DND-41 (cell line): ENCODE measurements around the gene PES1.
A peak's percentile ranks its signal among the peaks of the same experiment; 100 is the strongest.
"Not testable (repeated sequence)": the region's sequence is repeated elsewhere in the genome, so short reads cannot be mapped to it uniquely, and the experiment has no call there.

ENCODE experiments used
- ATAC-seq: fragments of 200-7000 bp; cut with Tn5 transposase; 3 replicates; pipeline ENCODE4 v1.9.1; 2021; ENCODE audit warnings: low read depth; ENCODE audit not compliant: insufficient read depth
- DNase-seq: peaks from one replicate; pipeline ENCODE4 v3.0.0-alpha.2; 2020
- H2AFZ ChIP-seq: 2 replicates; pipeline ENCODE4 v1.6.0; 2012; ENCODE audit warnings: low read depth, low read length
- H3K27ac ChIP-seq: 2 replicates; pipeline ENCODE4 v1.5.1; 2012; ENCODE audit warnings: low read length, inconsistent platforms
- H3K27me3 ChIP-seq: fragments of 200-600 bp; sonication (generic); 2 replicates; pipeline ENCODE4 v1.6.0; 2012; ENCODE audit warnings: low read length, mild to moderate bottlenecking, inconsistent platforms; ENCODE audit not compliant: insufficient read depth, poor library complexity
- H3K36me3 ChIP-seq: 2 replicates; pipeline ENCODE4 v1.5.1; 2012; ENCODE audit warnings: low read length, inconsistent platforms; ENCODE audit not compliant: insufficient read depth
- H3K4me1 ChIP-seq: 2 replicates; pipeline ENCODE4 v1.5.1; 2012; ENCODE audit warnings: mild to moderate bottlenecking, low read length; ENCODE audit not compliant: insufficient read depth
- H3K4me2 ChIP-seq: 2 replicates; pipeline ENCODE4 v1.6.0; 2012; ENCODE audit warnings: mild to moderate bottlenecking, moderate library complexity, low read length, inconsistent platforms; ENCODE audit not compliant: insufficient read depth
- H3K4me3 ChIP-seq, 2 experiments: fragments of 200-600 bp in 1 of 2; shearing (Covaris generic) in 1 of 2; 2 replicates each; pipeline ENCODE4 v1.5.1; 2012 to 2016; ENCODE audit warnings: inconsistent platforms in 2 of 2, low read length in 2 of 2, mild to moderate bottlenecking in 2 of 2, low read depth in 1 of 2, moderate library complexity in 1 of 2
- H3K79me2 ChIP-seq: 2 replicates; pipeline ENCODE4 v1.6.0; 2012; ENCODE audit warnings: low read length, inconsistent platforms; ENCODE audit not compliant: insufficient read depth
- H3K9ac ChIP-seq: 2 replicates; pipeline ENCODE4 v1.6.0; 2012; ENCODE audit warnings: low read depth, mild to moderate bottlenecking, inconsistent platforms, low read length, moderate library complexity
- H3K9me3 ChIP-seq: 2 replicates; pipeline ENCODE4 v1.5.1; 2012; ENCODE audit warnings: low read length, moderate library complexity, mild to moderate bottlenecking, inconsistent platforms; ENCODE audit not compliant: insufficient read depth, severe bottlenecking
- H4K20me1 ChIP-seq: 2 replicates; pipeline ENCODE4 v1.6.0; 2012; ENCODE audit warnings: low read length; ENCODE audit not compliant: insufficient read depth
- CTCF ChIP-seq: IDR thresholded peaks from 2 replicates; pipeline ENCODE4 v1.5.1; 2012; ENCODE audit warnings: borderline replicate concordance, low read length, moderate library complexity, mild to moderate bottlenecking; ENCODE audit not compliant: poor library complexity, severe bottlenecking; ENCODE audit errors: extremely low read depth
- EZH2 ChIP-seq: IDR thresholded peaks from 3 replicates; pipeline ENCODE4 v1.6.1; 2012; ENCODE audit warnings: borderline replicate concordance, low read depth, mild to moderate bottlenecking, moderate library complexity, low read length, inconsistent platforms; ENCODE audit not compliant: severe bottlenecking

Gene PES1

DNA sequence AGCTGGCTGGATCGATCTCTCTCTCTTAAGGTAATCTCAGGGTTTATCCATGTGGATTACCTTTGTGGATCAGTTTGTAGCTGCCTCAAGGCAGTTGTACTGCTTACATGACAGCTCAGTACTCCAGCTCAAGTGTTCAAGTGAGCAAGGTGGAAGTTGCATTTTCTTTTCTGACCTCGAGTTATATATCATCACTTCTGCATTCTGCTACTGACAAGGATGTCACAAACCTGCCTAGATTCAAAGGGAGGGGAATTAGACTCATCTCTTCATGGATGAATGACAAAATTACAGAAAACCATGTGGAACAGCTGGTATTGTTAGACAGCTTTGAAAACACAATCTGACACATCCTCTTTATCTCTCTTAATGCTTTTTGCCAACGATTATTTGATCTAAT lies 9.2 kb upstream of the PES1 start:
- Histone ChIP-seq H3K9ac (no peak overlapping the region), H3K79me2 (no peaks in the 10 kb centered on the region), H3K27ac (no peak overlapping the region), H3K4me3 (no peak overlapping the region), H3K9me3 (no peaks in the 10 kb centered on the region), H3K4me1 (no peaks in the 10 kb centered on the region), H3K36me3 (no peaks in the 10 kb centered on the region), H3K27me3 (no peaks in the 10 kb centered on the region), H2AFZ (no peak overlapping the region), H3K4me2 (no peak overlapping the region), H4K20me1 (no peaks in the 10 kb centered on the region)
- DNase-seq (no peak), ATAC-seq (no peak)
- no peak for TF ChIP-seq CTCF
- TF ChIP-seq EZH2 = no peak

DNA sequence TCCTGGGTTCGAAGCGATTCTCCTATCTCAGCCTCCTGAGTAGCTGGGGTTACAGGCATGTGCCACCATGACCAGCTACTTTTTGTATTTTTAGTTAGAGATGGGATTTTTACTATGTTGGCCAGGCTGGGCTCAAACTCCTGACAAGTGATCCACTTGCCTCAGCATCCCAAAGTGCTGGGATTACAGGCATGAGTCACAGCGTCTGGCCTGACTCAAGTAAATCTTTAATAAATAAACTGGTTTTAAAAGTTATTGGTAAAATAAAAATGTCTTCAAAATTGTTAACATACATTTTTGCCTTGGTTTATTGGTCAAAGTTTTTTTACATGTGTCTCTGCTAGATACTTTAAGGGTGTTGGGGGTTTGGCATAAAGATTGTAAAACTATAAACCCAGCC lies 7.3 kb upstream of the PES1 start:
- TF ChIP-seq EZH2 (no peak), CTCF (no peak)
- no peaks in the 10 kb centered on the region for H3K9me3 ChIP-seq
- no peak overlapping the region for H3K4me2 ChIP-seq
- H3K27ac ChIP-seq = no peak overlapping the region
- H3K27me3 ChIP-seq = no peaks in the 10 kb centered on the region
- H3K9ac ChIP-seq = no peak overlapping the region
- DNase-seq (no peak), ATAC-seq (no peak)
- H3K4me1 ChIP-seq = no peaks in the 10 kb centered on the region
- no peaks in the 10 kb centered on the region for H3K79me2 ChIP-seq
- H3K4me3 ChIP-seq = no peak overlapping the region
- H2AFZ ChIP-seq = no peak overlapping the region
- H4K20me1 ChIP-seq = no peaks in the 10 kb centered on the region
- H3K36me3 ChIP-seq = no peaks in the 10 kb centered on the region

- Histone ChIP-seq H3K27me3 (no peaks in the 10 kb centered on the region), H3K4me3 (no peak overlapping the region), H3K4me1 (peaks cover 5% of the 10 kb centered on the region), H4K20me1 (no peaks in the 10 kb centered on the region), H3K27ac (no peak overlapping the region), H3K9me3 (no peaks in the 10 kb centered on the region), H3K36me3 (no peaks in the 10 kb centered on the region), H3K9ac (no peak overlapping the region), H2AFZ (no peak overlapping the region), H3K4me2 (no peak overlapping the region), H3K79me2 (no peaks in the 10 kb centered on the region)
- ATAC-seq (no peak), DNase-seq (no peak)
- no peak for TF ChIP-seq EZH2
- no peak for TF ChIP-seq CTCF
Measured at GRCh38 chr22:30596886-30597285, 5.2 kb upstream of the PES1 start.

- Histone ChIP-seq H4K20me1 (no peaks in the 10 kb centered on the region), H3K79me2 (peaks cover 5% of the 10 kb centered on the region), H3K4me3 (no peak overlapping the region), H3K9me3 (no peaks in the 10 kb centered on the region), H3K4me1 (peaks cover 5% of the 10 kb centered on the region), H2AFZ (no peak overlapping the region), H3K9ac (no peak overlapping the region), H3K27me3 (no peaks in the 10 kb centered on the region), H3K36me3 (no peaks in the 10 kb centered on the region), H3K4me2 (no peak overlapping the region), H3K27ac (no peak overlapping the region)
- DNase-seq (no peak), ATAC-seq (no peak)
- TF ChIP-seq CTCF (no peak), EZH2 (no peak)
Measured at GRCh38 chr22:30596199-30596598, 4.5 kb upstream of the PES1 start.

GRCh38 chr22:30592360-30592713 lies 627 bp upstream of the PES1 start:
- peaks cover 29% of the 10 kb centered on the region for H3K79me2 ChIP-seq
- not testable (repeated sequence) for DNase-seq, H3K9me3 ChIP-seq, H3K9ac ChIP-seq, H3K27ac ChIP-seq, H2AFZ ChIP-seq, H3K27me3 ChIP-seq, ATAC-seq
- peak overlapping the region in 1 of 2 experiments; percentile 70; a peak in 2 of 4 replicates for H3K4me3 ChIP-seq
- H4K20me1 ChIP-seq = peaks cover 22% of the 10 kb centered on the region; the same call in 1 of the 2 replicates
- peak overlapping the region; percentile 88 for H3K4me2 ChIP-seq
- H3K36me3 ChIP-seq = peaks cover 28% of the 10 kb centered on the region
- peaks cover 25% of the 10 kb centered on the region for H3K4me1 ChIP-seq
